HepG2 (cell line): ENCODE data around the gene NYNRIN. TPM values are rescaled to one million over a fixed set of nuclear protein-coding genes. Genes with fewer than 3 reads are reported as not detected.

Source experiments
- ATF1 ChIP-seq: IDR thresholded peaks from 2 replicates; pipeline ENCODE4 v1.6.1; 2016; ENCODE audit warnings: mild to moderate bottlenecking, control low read depth
- ATRX ChIP-seq: sonication (generic); formaldehyde crosslinking; IDR thresholded peaks from 2 replicates; pipeline ENCODE4 v1.4.0; 2020; ENCODE audit warnings: missing genetic modification reagents, borderline replicate concordance
- CERS6 ChIP-seq: sonication (generic); formaldehyde crosslinking; IDR thresholded peaks from 2 replicates; pipeline ENCODE4 v1.5.0; 2020; ENCODE audit warnings: missing genetic modification reagents
- CREM ChIP-seq, 2 experiments: sonication (generic) in 1 of 2; formaldehyde crosslinking in 1 of 2; IDR thresholded peaks; 2 replicates each; pipeline versions ENCODE4 v1.4.0 to v1.6.1; 2016 to 2020; ENCODE audit warnings: antibody characterized with exemption in 1 of 2, mild to moderate bottlenecking in 1 of 2, missing genetic modification reagents in 1 of 2
- EP300 ChIP-seq, 3 experiments: sonication (generic) in 1 of 3; formaldehyde crosslinking in 1 of 3; IDR thresholded peaks; 2 replicates each; pipeline versions ENCODE4 v1.5.1 to v1.6.1; 2011 to 2020; ENCODE audit warnings: low read depth in 2 of 3, low read length in 2 of 3, borderline replicate concordance in 1 of 3, improper control_type of control experiment in 1 of 3, mild to moderate bottlenecking in 1 of 3, missing genetic modification reagents in 1 of 3, moderate library complexity in 1 of 3
- FOXP4 ChIP-seq: sonication (generic); formaldehyde crosslinking; IDR thresholded peaks from 2 replicates; pipeline ENCODE4 v1.4.0; 2020; ENCODE audit warnings: missing genetic modification reagents
- GATAD1 ChIP-seq: IDR thresholded peaks from 2 replicates; pipeline ENCODE4 v1.6.1; 2016; ENCODE audit warnings: missing genetic modification reagents, missing compliant biosample characterization
- HBP1 ChIP-seq: IDR thresholded peaks from 2 replicates; pipeline ENCODE4 v1.6.1; 2016; ENCODE audit warnings: low read depth, control low read depth
- HMGA1 ChIP-seq: sonication (generic); formaldehyde crosslinking; conservative IDR thresholded peaks from 2 replicates; pipeline ENCODE4 v1.4.0; 2020; ENCODE audit warnings: missing genetic modification reagents
- HNF4A ChIP-seq: sonication (generic); formaldehyde crosslinking; IDR thresholded peaks from 2 replicates; pipeline ENCODE4 v1.4.0; 2020; ENCODE audit warnings: missing genetic modification reagents
- IRF9 ChIP-seq: sonication (generic); formaldehyde crosslinking; IDR thresholded peaks from 2 replicates; pipeline ENCODE4 v1.8.0; 2022; ENCODE audit warnings: missing genetic modification reagents, mild to moderate bottlenecking, borderline replicate concordance
- KDM5A ChIP-seq: fragments of 200-600 bp; sonication (generic); IDR thresholded peaks from 2 replicates; pipeline ENCODE4 v1.7.0; 2018; ENCODE audit warnings: antibody characterized with exemption, mild to moderate bottlenecking, low read length, borderline replicate concordance
- MEIS2 ChIP-seq: sonication (generic); formaldehyde crosslinking; IDR thresholded peaks from 2 replicates; pipeline ENCODE4 v1.9.0; 2021; ENCODE audit warnings: mild to moderate bottlenecking, missing genetic modification reagents
- MTERF4 ChIP-seq: sonication (generic); formaldehyde crosslinking; IDR thresholded peaks from 2 replicates; pipeline ENCODE4 v1.8.0; 2023; ENCODE audit warnings: mild to moderate bottlenecking, missing genetic modification reagents
- NR1H2 ChIP-seq: sonication (generic); formaldehyde crosslinking; IDR thresholded peaks from 2 replicates; pipeline ENCODE4 v1.8.1; 2022; ENCODE audit warnings: low read depth, missing genetic modification reagents, borderline replicate concordance
- RBFOX2 ChIP-seq: fragments of 200-400 bp; formaldehyde crosslinking; IDR thresholded peaks from 2 replicates; pipeline ENCODE4 v1.6.1; 2017; ENCODE audit warnings: low read depth, mild to moderate bottlenecking, low read length
- SSRP1 ChIP-seq: IDR thresholded peaks from 2 replicates; pipeline ENCODE4 v1.6.1; 2016; ENCODE audit warnings: control low read depth
- THYN1 ChIP-seq: sonication (generic); formaldehyde crosslinking; IDR thresholded peaks from 2 replicates; pipeline ENCODE4 v1.8.1; 2023; ENCODE audit warnings: low read depth, mild to moderate bottlenecking, moderate library complexity, missing genetic modification reagents, borderline replicate concordance
- ZBTB8A ChIP-seq: sonication (generic); formaldehyde crosslinking; IDR thresholded peaks from 2 replicates; pipeline ENCODE4 v1.4.0; 2020; ENCODE audit warnings: mild to moderate bottlenecking, low read depth, missing genetic modification reagents, borderline replicate concordance
- ZFAT ChIP-seq: sonication (generic); formaldehyde crosslinking; conservative IDR thresholded peaks from 2 replicates; pipeline ENCODE4 v1.8.1; 2023; ENCODE audit warnings: missing genetic modification reagents, inconsistent platforms
- ZNF282 ChIP-seq: fragments of 450-650 bp; IDR thresholded peaks from 2 replicates; pipeline ENCODE4 v1.6.1; 2018; ENCODE audit not compliant: partially characterized antibody
- ZNF329 ChIP-seq: sonication (generic); formaldehyde crosslinking; IDR thresholded peaks from 2 replicates; pipeline ENCODE4 v1.9.0; 2021; ENCODE audit warnings: low read depth, mild to moderate bottlenecking, missing genetic modification reagents
- ZNF543 ChIP-seq: sonication (generic); formaldehyde crosslinking; IDR thresholded peaks from 2 replicates; pipeline ENCODE4 v1.4.0; 2020; ENCODE audit warnings: mild to moderate bottlenecking, missing genetic modification reagents
- polyA plus RNA-seq, 8 experiments: library from polyadenylated mRNA; depleted of rRNA in 3 of 8; stranded (reverse) in 7 of 8; unstranded in 1 of 8; fragments of >200 nt; fragmentation: Illumina TruSeq in 4 of 8; extraction: Trizol in 4 of 8; gene quantifications; 2 replicates each; pipeline versions ENCODE4 v1.2.1 to v1.2.3, GENCODE V29; 2011 to 2016; ENCODE audit warnings: low read depth in 4 of 8, missing spikeins in 1 of 8, mixed read lengths in 1 of 8; ENCODE audit not compliant: insufficient read depth in 1 of 8
- total RNA-seq, 5 experiments: library from RNA; depleted of rRNA; stranded (reverse); fragments of >200 nt; fragmentation: Illumina TruSeq; extraction: Trizol; gene quantifications; 2 replicates each; pipeline ENCODE4 v1.2.3, GENCODE V29; 2016; ENCODE audit warnings: low read depth in 1 of 5

Gene NYNRIN
- total and polyA plus RNA-seq, 2 of the 13 experiments (the other 11 are each of a cell fraction or from before 2014, with no cell fraction given): 0.63 to 1.1 TPM

- TF ChIP-seq ATF1 (CRISPR knock-in tag) (0 out of 2 replicates have a peak, but pooled peaks have one; percentile 5), RBFOX2 (peak; percentile 63), MTERF4 (no peak), HMGA1 (CRISPR knock-in tag) (0 out of 2 replicates have a peak, but pooled peaks have one; percentile 41), HBP1 (no peak), HNF4A (CRISPR knock-in tag) (0 out of 2 replicates have a peak, but pooled peaks have one; percentile 7), ATRX (CRISPR knock-in tag) (0 out of 2 replicates have a peak, but pooled peaks have one; percentile 26), NR1H2 (CRISPR knock-in tag) (no peak), ZNF282 (no peak), ZFAT (CRISPR knock-in tag) (peak; percentile 58; the same call in 1 of the 2 replicates), CERS6 (CRISPR knock-in tag) (no peak), THYN1 (CRISPR knock-in tag) (no peak), KDM5A (peak; percentile 97), EP300 (IDR thresholded peaks at IDR 0.05; ENCODE audit: low read depth in 2 of 2, low read length in 2 of 2) (peak in 1 of 2 experiments; percentile 25; a peak in 1 of 4 replicates), EP300 (CRISPR knock-in tag; IDR thresholded peaks at IDR 0.05; ENCODE audit: borderline replicate concordance) (no peak), FOXP4 (0 out of 2 replicates have a peak, but pooled peaks have one; percentile 23), ZNF543 (no peak), GATAD1 (CRISPR knock-in tag) (no peak), SSRP1 (no peak), IRF9 (CRISPR knock-in tag) (no peak), ZNF329 (0 out of 2 replicates have a peak, but pooled peaks have one; percentile 14), ZBTB8A (CRISPR knock-in tag) (no peak), CREM (IDR thresholded peaks at IDR 0.05) (peak; percentile 29; the same call in 1 of the 2 replicates), CREM (CRISPR knock-in tag; IDR thresholded peaks at IDR 0.05) (no peak), MEIS2 (CRISPR knock-in tag) (no peak)
Observed at GRCh38 chr14:24443053-24443665, 44.4 kb downstream of the NYNRIN start (continued).
